Measurements from ENCODE around the gene ANKRD13D.

ANKRD13D gene

GRCh38 chr11:67262731-67263675 is 26.1 kb upstream of the ANKRD13D start:
- peak; percentile 48 to 75 for DNase-seq

GRCh38 chr11:67264260-67264659 is 24.8 kb upstream of the ANKRD13D start:
- no peak for DNase-seq

GRCh38 chr11:67264877-67265632 is 24.0 kb upstream of the ANKRD13D start:
- DNase-seq, result no peak

DNA sequence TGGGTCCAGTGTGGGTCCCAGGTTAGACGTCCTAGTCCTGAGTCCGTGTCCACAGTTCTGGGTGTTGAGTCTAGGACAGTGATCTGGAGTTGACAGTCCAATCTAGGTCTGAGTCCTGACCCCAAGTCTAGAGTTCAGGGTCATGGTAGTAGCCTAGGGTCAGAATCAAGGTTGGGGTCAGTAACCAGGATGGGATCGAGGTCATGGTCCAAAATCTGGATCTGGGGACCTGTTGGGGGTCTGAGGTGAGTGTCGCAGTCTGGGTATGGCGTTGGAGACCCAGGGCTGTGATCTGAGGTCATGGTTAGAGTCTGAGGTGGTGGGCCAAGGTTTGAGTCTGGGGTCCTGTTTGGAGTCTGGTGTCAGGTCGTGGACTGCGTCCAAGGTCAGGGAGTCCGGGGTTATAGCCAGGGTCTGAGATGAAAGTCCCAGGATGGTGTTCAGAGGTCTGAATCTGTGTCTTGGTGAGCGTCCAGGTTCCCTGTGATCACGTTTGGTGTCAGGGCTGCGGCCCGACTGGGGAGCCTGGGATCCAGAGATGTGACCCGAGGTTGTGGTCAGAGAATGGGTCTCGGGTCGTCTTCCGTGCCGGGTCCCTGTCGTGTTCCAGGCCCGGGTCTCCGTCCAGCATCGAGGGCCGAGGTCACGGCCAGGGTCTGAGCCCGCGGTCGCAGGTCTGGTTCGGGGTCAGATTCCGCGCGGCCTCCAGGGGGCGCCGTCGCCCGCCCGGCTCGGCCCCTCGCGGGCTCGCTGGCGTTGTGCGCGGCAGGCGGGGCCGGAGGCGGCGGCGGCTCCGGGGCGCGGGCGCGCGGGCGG is 23.3 kb upstream of the ANKRD13D start:
- DNase-seq, result peak; percentile 39 to 53

DNA sequence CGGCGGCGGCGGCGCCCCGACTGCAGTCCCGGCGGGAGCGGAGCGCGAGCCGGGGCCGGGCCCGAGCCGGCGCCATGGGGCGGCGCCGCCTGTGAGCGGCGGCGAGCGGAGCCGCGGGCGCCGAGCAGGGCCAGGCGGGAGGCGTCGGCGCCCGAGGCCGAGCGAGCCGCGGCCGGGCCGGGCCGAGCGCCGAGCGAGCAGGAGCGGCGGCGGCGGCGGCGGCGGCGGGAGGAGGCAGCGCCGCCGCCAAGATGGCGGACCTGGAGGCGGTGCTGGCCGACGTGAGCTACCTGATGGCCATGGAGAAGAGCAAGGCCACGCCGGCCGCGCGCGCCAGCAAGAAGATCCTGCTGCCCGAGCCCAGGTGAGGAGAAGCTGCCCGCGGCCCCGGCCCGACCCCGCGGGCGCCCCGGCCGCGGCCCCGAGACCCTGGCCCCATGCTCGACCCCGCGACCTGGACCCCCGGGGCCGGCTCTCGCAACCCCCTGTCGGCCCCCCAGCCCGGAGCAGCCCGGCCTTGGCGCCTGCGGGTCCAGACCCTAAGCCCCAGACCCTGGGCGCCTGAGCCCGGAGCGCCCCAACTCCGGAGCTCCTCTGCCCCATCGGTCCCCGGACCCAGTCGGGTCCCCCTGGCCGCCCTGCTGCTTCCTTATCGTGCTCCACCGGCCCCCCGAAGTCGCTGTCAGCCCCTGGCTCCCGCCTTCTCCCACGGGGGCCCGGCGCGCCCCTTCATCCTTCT is 22.5 kb upstream of the ANKRD13D start, which contains the start of gene GRK2:
Gene GRK2, plus strand, starts transcription at position 25 of the 739 bp plus-strand sequence. Its CDS starts 227 bp downstream, at position 252.
- peak in 1 of 2 experiments; percentile 36 for DNase-seq

DNA sequence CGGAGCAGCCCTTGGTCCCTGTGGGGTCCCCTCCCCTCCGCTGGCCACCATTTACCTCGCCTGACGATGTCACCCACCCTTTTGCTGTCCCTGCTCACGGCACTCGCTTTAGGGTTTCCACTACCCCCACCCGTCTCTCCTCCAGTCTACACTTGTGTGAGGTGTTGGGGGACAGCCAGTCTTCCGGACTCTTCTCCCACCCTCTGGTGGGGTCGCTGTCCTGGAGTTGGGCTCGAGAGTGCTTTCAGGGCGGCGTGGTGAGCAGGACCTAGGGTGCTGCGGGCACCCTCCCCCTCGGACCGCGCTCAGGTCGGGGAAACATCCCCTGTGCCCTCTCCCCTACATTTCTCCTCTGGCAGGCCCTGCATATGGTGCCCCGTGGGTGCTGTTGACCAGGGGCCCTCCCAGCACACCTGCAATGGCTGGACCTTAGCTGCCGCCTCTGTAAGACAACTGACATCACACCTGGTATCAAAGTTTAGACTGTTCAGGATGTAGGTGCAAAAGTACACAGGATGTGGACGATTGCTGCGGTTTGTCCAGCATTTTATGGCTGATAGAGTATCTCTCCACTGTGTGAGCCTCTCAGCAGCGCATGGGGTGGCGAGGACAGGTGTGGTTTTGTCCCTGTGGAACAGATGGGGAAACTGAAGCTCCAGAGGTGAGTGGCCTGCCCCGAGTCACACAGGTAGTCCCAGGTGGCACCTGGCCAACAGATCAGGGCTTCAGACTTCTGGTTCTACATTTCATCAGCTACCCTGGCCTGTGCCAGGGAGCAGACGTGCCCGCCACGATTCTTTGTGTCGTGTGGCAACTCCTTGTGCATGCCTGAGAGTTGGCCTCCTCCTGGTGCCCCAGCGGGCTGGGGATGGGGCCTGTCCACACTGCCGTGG is 21.7 kb upstream of the ANKRD13D start:
- DNase-seq, result peak in 1 of 2 experiments; percentile 23

DNA sequence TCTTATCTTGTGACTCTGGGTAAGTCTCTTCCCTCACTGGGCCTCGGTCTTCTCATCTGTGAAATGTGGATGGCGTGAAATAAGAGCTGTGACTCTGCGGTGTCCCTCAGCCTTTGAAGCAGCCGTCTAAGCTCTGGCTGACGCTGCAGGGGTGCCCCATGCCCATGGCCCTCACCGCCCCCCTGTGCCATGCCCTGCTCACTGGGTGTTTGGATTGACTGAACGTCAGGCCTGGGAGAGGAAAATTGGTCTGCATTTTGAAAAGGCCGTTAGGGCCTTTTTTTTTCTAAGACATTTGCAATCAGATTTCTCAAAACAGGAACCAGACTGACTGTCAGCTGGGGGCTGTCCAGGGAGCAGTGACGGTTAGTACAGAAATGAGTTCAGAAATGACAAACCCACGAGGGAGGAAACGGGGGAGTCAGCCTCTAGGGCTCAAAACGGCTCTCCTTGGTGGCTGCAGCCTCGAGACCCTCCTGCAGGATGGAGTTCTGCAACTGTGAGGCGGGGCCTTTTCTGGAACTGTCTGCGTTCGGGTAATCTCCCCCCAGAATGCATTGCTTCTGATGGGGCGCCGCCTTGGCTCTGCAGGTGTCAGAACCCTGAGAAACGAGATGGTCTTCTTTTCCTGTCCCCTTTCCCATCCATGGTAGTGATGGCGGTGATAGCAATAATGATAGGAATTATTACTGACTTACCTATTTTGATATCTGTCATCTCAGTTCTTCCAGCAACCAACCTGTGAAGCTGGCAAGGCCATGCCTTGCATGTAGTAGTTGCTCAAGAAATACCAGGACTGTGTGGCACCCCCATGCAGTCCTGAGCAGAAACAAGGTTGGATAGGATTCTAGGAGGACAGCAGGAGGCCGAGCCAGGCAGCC is 20.8 kb upstream of the ANKRD13D start:
- DNase-seq, result no peak

DNA sequence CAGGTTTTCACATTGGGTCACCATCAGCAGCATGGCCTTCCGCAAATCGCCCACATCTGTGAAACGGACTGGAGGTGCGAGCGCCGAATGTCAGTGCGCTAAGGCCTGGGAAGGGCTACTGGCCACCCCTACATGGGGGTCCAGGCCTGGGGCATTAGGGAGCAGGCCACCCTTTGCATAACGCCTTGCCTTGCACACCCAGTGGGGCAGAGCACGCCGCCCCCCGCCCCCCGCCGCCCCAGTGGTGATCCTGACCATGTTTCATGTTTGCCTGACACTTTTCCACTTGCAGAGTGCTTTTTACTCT is 20.2 kb upstream of the ANKRD13D start:
- no peak for DNase-seq

DNA sequence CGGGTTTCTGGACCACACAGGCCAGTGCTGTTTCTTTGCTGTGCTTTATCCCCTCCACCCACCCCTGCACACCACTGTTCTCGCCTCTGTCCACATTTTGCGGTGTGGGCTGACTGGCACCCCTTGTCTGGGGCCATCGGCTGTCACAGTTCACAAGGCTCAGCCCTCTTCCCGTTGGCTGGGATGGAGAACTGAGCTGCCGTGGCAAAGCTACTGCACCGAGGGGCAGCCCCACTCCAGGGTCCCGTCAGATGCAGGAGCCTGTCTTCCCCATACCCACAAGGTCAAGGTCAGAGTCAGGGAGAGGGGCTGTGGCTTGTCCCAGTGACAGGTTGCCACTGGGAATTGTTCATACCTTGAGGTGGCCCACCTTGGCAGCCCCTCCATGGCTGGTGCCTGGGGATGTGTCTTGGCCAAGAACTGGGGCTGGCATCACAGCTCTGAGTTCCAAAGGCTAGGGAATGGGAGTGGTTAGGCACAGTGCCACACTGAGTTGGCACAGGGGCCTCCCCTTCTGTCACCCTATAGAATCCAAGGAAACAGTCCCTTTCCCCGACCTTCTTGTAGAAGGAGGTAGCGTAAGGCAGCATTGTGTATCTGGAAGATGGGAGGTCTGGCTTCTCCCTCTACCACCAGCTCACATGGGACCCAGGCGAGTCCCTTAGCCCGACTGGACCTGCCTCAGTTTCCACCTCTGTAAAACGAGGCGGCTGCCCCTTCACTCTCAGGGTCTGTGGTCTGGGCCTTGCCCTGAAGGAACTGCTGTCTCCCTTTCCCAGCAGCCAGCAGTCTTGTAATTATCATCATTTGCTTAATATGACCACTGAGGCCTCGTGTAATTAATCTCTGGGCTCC is 19.5 kb upstream of the ANKRD13D start:
- DNase-seq, result no peak

DNA sequence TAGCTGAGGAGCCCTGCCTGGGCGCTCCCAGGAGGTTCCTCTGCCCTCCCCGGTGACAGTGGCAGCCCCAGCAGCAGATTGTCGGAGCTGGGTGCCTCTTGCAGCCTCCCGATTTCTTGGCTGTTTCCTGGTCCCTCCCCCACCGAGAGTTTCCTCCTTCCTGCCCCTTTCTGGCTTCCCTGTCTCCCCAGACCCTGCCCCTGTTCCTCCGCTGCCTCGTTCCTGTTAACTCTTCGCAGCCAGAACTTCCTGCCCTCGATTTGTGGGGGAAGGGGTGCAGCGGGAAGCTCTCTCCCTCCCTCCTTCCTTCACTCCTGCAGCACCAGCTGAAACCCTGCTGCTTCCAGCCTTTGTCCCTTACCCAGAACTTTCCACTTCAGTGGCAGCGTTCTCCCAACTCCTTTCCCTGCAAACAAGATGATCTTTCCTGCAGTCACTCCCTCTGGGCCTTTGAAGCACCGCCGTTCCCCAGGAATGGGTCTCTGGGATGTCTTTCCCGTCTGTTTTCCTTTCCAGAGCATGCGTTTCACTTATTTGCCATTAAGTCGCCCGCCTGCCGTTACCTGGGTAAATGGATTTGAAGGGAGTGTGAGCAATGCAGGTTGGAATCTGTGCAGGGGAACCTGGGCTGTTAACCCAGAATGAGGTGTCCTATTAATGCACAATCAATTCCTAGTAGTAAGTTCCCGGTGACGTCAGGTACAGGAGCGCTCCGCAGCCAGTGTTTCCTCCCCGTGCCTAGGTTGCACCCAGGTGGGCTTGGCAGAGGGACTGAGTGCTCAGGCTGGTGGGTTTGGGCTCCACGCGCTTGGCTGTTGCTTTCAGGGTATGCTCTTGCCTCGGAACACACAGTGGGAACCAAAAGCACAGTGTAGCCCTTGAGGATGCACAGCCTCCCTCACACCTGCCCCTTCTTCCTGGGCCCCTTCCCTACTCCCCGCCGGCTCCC is 18.6 kb upstream of the ANKRD13D start:
- DNase-seq, result no peak

DNA sequence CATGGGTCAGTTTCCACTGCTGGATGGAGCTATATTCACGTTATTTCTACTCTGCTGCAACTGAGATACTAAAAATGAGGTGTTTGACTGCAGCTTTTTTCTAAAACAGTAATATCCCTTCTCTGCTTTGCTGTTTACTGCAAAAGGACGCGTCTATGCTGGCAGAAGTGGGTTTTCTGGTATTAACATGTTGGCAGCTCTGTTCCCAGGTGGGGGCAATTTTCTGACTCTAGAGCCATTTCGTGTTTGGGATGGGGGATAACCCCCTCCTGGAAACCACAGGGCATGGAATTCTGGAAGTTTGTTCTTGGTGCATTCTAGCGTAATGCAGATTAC is 17.9 kb upstream of the ANKRD13D start:
- DNase-seq, result no peak

- no peak for DNase-seq
Observed at GRCh38 chr11:67271541-67272284, 17.4 kb upstream of the ANKRD13D start.

- no peak for DNase-seq
Observed at GRCh38 chr11:67272327-67273259, 16.5 kb upstream of the ANKRD13D start.

DNA sequence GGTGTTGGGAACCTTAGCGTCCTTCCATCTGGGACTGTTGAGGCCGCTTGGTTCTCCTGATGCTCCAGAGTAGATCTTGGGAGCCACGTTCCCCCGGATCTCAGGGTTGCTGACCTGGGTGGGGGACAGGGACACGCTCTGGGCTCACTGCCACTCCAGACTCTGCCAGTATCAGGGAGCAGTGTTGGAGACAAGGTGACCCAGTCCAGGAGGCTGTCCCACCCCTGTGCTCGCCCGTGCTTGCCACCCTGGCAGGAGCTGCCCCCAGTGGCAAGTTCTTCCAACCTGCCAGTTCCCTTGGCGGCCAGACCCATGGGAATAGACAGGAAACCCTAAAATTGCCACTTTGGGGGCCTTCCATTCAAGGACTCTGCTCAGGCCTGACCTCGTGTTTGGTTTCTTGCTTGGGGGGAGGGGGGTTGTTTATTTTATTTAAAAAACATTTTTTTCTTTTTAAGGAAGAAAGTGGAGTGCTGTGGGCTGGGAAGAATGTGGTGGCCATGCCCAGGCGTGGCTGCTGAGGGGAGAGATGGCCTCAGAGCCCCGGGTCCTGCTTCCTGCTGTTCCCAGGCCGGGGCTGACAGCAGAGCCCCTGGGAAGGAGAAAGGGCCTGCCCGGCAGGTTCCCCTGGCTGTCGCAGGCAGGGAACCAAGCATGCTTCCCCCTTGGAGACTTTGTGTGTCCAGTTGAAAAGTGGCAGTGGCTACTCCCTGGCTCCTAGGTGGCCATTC is 15.7 kb upstream of the ANKRD13D start:
- DNase-seq, result no peak

Measured in NCI-H2081 (cell line).